Measurements from ENCODE around the gene GRAMD2B. TPM values are rescaled to one million over a fixed set of nuclear protein-coding genes. Genes with fewer than 3 reads are reported as not detected.

The GRAMD2B gene
- total RNA-seq, 4 donors from 2014 or later: 37.7 to 61.5 (median 44.6) TPM

GRCh38 chr5:126511961-126512360 is 88.8 kb downstream of the GRAMD2B start:
- no peak for TF ChIP-seq EP300 (IDR thresholded peaks at IDR 0.05)
- no peak for TF ChIP-seq POLR2A (IDR thresholded peaks at IDR 0.05)
- no peak for TF ChIP-seq CTCF (IDR thresholded peaks at IDR 0.05)
- DNase-seq (ENCODE audit: low spot score in 2 of 2): no peak
- Histone ChIP-seq H3K36me3 (no peaks in the 10 kb centered on the region), H3K4me1 (peaks cover 0 to 72% (median 44%) of the 10 kb centered on the region in 4 donors), H3K4me3 (no peak overlapping the region), H3K9me3 (no peaks in the 10 kb centered on the region), H3K27me3 (no peaks in the 10 kb centered on the region), H3K27ac (peak overlapping the region in 2 of 4 donors; percentile 73 to 78)
- 94 to 96% methylated on average over 1 of the region's 1 CpG for WGBS, 2 donors

GRCh38 chr5:126512451-126512850 is 89.2 kb downstream of the GRAMD2B start:
- WGBS, 2 donors: 93 to 95% methylated on average over 3 of the region's 3 CpGs
- Histone ChIP-seq H3K27me3 (no peaks in the 10 kb centered on the region), H3K4me3 (no peak overlapping the region), H3K9me3 (no peaks in the 10 kb centered on the region), H3K4me1 (peaks cover 0 to 72% (median 44%) of the 10 kb centered on the region in 4 donors), H3K36me3 (no peaks in the 10 kb centered on the region), H3K27ac (peak overlapping the region; percentile 73 to 89 (median 78))
- DNase-seq (ENCODE audit: low spot score in 2 of 2): no peak
- no peak for TF ChIP-seq POLR2A (IDR thresholded peaks at IDR 0.05)
- no peak for TF ChIP-seq EP300 (IDR thresholded peaks at IDR 0.05)
- TF ChIP-seq CTCF (IDR thresholded peaks at IDR 0.05): no peak

- DNase-seq (ENCODE audit: low spot score in 2 of 2): no peak
- H3K4me3 ChIP-seq: no peak overlapping the region
- 22 to 31% methylated on average over 2 of the region's 2 CpGs for WGBS, 2 donors
- H3K36me3 ChIP-seq: no peaks in the 10 kb centered on the region
- H3K27me3 ChIP-seq: no peaks in the 10 kb centered on the region
- peak overlapping the region; percentile 73 to 89 (median 78) for H3K27ac ChIP-seq
- peaks cover 0 to 69% (median 42%) of the 10 kb centered on the region in 4 donors for H3K4me1 ChIP-seq
- no peak for TF ChIP-seq EP300 (IDR thresholded peaks at IDR 0.05)
- no peak for TF ChIP-seq POLR2A (IDR thresholded peaks at IDR 0.05)
- TF ChIP-seq CTCF (IDR thresholded peaks at IDR 0.05): no peak
- no peaks in the 10 kb centered on the region for H3K9me3 ChIP-seq
Measured at GRCh38 chr5:126513302-126513701, 90.1 kb downstream of the GRAMD2B start.

GRCh38 chr5:126513703-126514102 is 90.5 kb downstream of the GRAMD2B start:
- Histone ChIP-seq H3K9me3 (no peaks in the 10 kb centered on the region), H3K27me3 (no peaks in the 10 kb centered on the region), H3K4me3 (peak overlapping the region in 1 of 4 donors; percentile 6), H3K36me3 (no peaks in the 10 kb centered on the region), H3K4me1 (peaks cover 0 to 68% (median 41%) of the 10 kb centered on the region in 4 donors), H3K27ac (peak overlapping the region; percentile 73 to 89 (median 78))
- TF ChIP-seq POLR2A (IDR thresholded peaks at IDR 0.05) (no peak), CTCF (IDR thresholded peaks at IDR 0.05) (no peak), EP300 (IDR thresholded peaks at IDR 0.05) (peak in 1 of 2 donors; percentile 51)
- DNase-seq (ENCODE audit: low spot score in 2 of 2): no peak
- WGBS, 2 donors: 15 to 29% methylated on average over 4 of the region's 4 CpGs

- peak overlapping the region in 1 of 4 donors; percentile 6 for H3K4me3 ChIP-seq
- no peaks in the 10 kb centered on the region for H3K9me3 ChIP-seq
- peak overlapping the region; percentile 73 to 89 (median 78) for H3K27ac ChIP-seq
- TF ChIP-seq POLR2A (IDR thresholded peaks at IDR 0.05): no peak
- no peak for TF ChIP-seq CTCF (IDR thresholded peaks at IDR 0.05)
- TF ChIP-seq EP300 (IDR thresholded peaks at IDR 0.05): no peak
- WGBS, 2 donors: 61 to 63% methylated on average over 4 of the region's 4 CpGs
- no peaks in the 10 kb centered on the region for H3K27me3 ChIP-seq
- no peak for DNase-seq (ENCODE audit: low spot score in 2 of 2)
- no peaks in the 10 kb centered on the region for H3K36me3 ChIP-seq
- peaks cover 0 to 68% (median 42%) of the 10 kb centered on the region in 4 donors for H3K4me1 ChIP-seq
Measured at GRCh38 chr5:126514131-126514557, 90.9 kb downstream of the GRAMD2B start.
